ENCODE data around the gene ACSF3.

ACSF3 gene

DNA sequence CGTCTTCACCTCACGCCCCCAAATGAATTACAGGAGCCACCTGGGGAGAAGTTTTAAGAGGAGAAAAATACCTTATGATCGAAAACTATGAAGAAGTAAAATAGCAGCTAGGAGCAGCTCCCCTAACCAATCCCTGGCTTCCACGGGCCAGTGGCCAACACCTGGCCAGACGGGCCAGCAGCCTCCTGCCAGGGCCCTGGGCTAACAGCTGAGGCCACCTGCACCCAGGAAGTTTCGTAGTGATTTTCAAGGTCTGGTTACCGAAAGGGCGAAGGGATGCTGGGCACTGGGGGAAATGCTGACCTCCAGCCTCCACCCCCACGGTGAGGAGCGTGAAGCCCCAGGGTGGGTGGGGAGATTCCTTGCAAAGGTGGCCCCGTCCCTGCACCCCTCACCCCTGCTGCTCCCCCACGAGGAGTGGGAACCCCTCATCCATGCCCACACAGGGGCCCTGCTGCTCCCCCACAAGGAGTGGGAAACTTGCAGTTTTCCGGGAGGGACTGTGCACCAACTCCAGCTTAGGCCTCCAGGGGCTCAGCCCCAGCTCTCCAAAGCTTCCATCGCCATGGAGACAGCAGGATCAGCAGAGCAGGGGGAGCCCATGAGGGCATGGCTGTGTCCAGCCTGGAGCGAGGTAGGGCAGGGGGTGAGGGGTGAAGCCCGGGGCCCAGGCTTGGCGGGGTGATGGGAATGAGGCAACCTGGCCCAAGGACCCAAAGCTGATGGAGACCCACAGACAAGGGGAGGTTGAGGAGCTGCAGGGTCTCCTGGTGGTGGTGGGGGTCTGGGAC lies 31.9 kb upstream of the ACSF3 start:
- DNase-seq (ENCODE audit: low read depth): no peak
- no peak overlapping the region for H3K4me3 ChIP-seq (ENCODE audit: low read depth, low read length)
- TF ChIP-seq, protein P1, sequence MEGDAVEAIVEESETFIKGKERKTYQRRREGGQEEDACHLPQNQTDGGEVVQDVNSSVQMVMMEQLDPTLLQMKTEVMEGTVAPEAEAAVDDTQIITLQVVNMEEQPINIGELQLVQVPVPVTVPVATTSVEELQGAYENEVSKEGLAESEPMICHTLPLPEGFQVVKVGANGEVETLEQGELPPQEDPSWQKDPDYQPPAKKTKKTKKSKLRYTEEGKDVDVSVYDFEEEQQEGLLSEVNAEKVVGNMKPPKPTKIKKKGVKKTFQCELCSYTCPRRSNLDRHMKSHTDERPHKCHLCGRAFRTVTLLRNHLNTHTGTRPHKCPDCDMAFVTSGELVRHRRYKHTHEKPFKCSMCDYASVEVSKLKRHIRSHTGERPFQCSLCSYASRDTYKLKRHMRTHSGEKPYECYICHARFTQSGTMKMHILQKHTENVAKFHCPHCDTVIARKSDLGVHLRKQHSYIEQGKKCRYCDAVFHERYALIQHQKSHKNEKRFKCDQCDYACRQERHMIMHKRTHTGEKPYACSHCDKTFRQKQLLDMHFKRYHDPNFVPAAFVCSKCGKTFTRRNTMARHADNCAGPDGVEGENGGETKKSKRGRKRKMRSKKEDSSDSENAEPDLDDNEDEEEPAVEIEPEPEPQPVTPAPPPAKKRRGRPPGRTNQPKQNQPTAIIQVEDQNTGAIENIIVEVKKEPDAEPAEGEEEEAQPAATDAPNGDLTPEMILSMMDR (IDR thresholded peaks at IDR 0.05; ENCODE audit: control insufficient read depth, extremely low read depth, insufficient read depth): no peak

DNA sequence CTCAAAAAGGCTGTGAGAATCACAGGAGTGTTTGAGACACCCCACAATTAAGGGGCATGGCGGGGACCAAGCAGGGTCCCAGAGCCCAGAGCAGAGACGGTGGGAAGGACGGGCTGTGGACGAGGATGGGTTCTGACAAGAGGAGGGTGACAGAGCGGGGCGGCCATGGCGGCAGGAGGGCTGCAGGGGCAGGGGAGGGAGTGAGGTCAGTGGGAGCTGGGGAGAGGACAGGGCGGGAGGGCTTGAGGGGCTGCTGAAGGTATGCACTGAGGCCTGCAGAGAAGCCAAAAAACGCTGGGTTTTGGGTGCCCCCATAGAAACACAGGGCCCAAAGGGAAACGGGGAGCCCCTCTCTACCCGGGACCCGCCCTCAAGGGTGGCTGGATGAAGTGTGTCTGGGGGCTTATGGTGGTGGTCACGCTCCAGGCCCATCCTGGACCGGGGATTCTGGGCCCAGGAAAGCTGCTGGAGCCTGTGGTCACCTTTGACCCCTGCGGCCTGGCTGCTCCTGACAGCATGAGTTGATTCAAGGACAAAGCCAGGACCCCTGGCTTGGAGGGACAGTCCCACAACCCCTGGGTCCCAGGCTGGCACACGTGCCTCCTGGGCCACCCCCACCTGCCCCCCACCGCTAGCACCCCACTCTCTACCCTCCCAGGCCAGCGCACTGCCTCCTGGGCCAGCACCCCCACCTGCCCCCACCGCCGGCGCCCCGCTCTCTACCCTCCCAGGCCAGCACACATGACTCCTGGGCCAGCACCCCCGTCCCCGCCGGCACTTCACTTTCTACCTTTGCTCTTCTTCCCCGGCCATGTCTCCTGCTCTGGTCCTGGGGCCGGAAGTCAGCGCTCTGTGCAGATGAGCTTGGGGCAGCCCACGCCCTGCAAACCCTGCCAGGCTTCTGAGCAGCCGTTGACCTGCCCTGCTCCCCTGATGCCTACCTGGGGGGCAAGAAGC lies 31.0 kb upstream of the ACSF3 start:
- TF ChIP-seq, protein P1 (IDR thresholded peaks at IDR 0.05; ENCODE audit: control insufficient read depth, extremely low read depth, insufficient read depth): no peak
- DNase-seq (ENCODE audit: low read depth): no peak

DNA sequence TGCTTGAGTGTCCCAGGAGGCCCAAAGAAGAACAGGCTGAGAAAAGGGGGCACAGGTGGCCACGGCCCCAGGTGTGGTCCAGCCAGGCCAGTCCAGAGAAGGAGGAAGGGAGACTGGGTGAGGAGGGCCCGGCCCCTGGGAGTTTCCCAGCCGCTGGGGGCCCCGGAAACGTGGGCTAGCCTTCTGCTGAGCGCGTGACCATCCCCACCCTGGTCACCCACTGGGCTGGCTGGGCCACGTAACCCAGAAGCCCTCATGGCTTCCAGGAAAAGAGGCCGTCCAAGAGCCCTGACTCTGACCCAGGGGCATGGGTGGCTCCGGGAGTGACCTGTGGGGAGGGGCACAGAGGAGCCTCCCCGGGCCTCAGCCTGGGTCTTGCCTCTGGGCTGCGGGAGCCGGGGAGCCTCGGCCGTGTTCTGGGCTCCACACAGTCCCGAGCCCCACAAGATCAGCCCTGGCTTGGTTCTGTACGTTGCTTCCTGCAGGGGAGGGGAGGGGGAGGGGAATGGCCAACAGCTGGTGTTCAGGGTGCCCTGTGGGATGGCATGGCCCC lies 29.8 kb upstream of the ACSF3 start:
- DNase-seq (ENCODE audit: low read depth): no peak
- TF ChIP-seq, protein P1 (IDR thresholded peaks at IDR 0.05; ENCODE audit: control insufficient read depth, extremely low read depth, insufficient read depth): no peak

More for the DNA sequence above, 31.0 kb upstream of the ACSF3 start:
- H3K4me3 ChIP-seq (ENCODE audit: low read depth, low read length): no peak overlapping the region

DNA sequence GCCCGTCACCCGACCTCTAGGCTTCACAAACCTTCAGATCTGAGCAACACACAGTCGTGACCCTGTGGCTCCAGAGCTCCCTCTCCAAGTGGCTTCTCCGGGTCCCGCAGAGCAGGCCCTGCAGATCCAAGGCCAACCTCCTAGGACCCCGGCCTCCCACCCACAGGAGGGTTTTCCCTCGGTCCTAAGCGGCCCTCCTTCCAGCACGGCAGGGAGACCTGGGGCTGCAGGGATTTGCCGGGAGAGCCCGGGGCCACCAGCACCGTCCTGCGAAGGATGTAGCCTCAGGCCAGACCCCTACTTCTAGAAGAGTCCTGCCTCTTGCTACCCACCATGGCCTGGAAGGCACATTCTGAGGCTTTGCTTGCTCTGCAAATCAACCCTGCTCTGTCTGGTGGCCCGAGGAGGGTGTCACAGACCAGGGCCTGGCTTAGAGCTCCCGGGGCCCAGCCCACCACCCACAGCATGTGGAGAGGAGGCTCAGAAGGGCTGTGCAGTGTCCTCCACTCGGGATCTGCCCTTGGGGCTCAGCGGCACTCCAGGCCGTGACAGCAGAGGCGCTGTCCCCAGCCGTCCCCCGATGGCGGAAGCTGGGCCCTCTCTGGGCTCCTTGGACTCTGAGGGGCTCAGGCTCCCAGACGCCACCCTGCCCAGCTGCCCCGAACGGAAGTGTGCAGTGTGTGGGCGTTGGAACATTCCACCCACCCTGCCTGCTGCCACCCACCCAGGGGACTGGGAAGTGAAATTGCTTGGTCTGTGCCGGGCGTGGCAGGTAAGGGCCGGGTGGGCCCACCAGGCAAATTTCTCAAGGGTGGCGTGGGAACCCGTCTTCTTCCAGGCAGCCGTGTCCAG lies 28.8 kb upstream of the ACSF3 start:
- H3K4me3 ChIP-seq (ENCODE audit: low read depth, low read length): no peak overlapping the region
- TF ChIP-seq, protein P1 (IDR thresholded peaks at IDR 0.05; ENCODE audit: control insufficient read depth, extremely low read depth, insufficient read depth): no peak
- DNase-seq (ENCODE audit: low read depth): no peak

More for the DNA sequence above, 29.8 kb upstream of the ACSF3 start:
- no peak overlapping the region for H3K4me3 ChIP-seq (ENCODE audit: low read depth, low read length)

DNA sequence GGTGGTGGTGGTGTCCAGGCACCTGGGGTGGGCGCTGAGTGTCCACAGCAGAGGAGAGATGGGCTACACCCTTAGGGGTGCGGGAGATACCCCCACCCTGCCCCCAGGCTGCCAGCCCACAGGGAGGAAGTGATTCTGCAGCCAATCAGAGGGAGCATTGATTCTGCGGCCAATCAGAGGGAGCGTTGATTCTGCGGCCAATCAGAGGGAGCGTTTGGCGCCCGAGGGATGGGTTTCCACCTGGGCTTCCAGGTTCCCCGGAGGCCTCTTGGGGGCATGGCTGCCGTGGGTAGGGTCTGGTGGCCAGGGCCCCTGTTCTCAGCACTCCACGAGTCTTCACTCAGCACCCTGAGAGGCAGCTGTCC lies 28.2 kb upstream of the ACSF3 start:
- no peak for DNase-seq (ENCODE audit: low read depth)
- H3K4me3 ChIP-seq (ENCODE audit: low read depth, low read length): no peak overlapping the region
- TF ChIP-seq, protein P1 (IDR thresholded peaks at IDR 0.05; ENCODE audit: control insufficient read depth, extremely low read depth, insufficient read depth): no peak

DNA sequence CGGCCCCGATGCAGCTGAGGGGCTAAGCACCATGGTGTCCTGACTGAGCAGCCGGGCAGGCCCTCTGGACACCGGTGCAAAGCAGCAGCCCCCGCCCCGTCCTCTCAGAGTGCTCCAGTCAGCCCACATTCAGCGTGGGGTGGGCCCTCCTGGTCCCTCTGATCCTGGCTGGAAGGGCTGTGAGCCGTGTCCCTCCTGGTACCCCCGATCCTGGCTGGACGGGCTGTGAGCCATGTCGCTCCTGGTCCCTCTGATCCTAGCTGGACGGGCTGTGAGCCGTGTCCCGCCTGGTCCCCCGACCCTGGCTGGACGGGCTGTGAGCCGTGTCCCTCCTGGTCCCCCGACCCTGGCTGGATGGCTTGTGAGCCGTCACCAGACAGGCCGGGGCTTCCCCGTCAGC lies 26.9 kb upstream of the ACSF3 start:
- DNase-seq (ENCODE audit: low read depth): no peak
- TF ChIP-seq, protein P1 (IDR thresholded peaks at IDR 0.05; ENCODE audit: control insufficient read depth, extremely low read depth, insufficient read depth): no peak
- H3K4me3 ChIP-seq (ENCODE audit: low read depth, low read length): no peak overlapping the region
